Colon (tissue), 2 donors: Measurements from ENCODE around the gene ARPC1B.
"Not testable (repeated sequence)": the region's sequence is repeated elsewhere in the genome, so short reads cannot be mapped to it uniquely, and the experiment has no call there.

ENCODE experiments used
- FAIRE-seq: peaks from 2 replicates; lab custom pipeline; 2012; peaks lifted over from hg19 to GRCh38; lab: Jason Lieb, UNC
- donor health status: control.
- donor health status: control.

The ARPC1B gene

DNA sequence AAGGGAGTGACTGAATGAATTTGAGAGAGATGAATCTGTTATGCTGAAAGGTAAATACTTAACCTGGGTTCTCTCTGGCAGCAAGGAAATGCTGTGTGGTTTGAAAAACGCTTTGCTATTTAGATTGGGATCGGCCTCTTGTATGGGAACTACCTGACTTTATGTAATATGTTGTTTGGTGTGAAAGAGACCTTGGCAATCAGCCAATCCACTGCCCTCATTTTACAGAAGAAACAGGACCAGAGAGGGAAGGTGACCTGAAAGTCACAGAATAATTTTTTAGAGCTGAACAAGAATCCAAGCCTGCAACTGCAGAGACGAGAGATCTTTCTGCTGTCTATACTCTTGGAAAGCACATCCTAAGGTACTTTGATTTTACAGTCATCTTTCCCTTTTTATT is 35.3 kb downstream of the ARPC1B start:
- no peak for FAIRE-seq

DNA sequence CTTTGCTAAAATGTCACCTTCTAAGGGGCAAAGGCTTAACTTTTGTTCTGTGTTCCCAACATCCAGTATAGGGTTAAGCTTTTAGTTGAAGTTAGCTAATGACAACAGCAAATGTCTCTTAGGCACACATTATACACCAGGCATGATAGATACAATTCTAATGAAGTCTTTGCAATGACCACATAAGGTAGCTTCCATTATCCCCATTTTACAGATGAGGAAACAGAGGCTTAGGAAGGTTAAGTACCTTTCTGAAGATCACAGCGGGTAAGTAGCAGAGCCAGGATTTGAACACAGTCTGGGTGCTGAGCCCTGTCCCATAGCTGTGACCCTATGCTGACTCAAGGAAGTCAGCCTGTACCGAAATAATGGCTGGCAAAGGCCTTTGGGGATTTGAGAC is 36.1 kb downstream of the ARPC1B start:
- FAIRE-seq, result no peak

DNA sequence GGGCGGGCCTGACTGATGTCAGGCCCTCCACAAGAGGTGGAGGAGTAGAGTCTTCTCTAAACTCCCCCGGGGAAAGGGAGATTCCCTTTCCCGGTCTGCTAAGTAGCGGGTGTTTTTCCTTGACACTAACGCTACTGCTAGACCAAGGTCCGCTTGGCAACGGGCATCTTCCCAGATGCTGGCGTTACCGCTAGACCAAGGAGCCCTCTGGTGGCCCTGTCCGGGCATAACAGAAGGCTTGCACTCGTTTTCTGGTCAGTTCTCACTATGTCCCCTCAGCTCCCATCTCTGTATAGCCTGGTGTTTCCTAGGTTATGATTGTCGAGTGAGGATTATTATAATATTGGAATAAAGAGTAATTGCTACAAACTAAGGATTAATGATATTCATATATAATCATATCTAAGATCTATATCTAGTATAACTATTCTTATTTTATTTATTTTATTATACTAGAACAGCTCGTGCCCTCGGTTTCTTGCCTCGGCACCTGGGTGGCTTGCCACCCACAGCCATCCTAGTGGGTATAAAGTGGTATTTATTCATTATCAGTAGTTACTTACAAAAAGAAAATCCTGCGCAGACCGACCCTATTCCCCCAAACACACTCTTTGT is 41.1 kb downstream of the ARPC1B start:
- not testable (repeated sequence) for FAIRE-seq

DNA sequence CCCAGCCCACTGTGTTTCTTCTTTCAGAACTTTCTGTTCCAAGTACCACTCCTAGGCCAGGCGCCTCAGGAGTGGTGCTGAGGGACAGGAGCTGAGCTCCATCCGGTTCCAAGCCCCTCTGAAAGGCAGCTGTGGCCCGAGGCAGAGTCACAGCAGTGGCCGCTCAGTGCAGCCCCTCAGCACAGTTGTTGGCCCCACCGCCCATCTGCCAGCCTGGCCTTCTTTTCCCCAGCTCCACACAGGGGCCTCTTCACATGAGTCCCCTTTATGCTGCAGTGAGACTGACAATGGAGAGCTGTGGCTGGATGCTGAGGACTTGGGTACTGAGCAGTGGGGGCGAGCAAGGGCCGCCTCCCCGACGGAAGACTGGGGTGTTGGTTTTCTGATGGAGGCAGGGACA is 43.7 kb downstream of the ARPC1B start:
- no peak for FAIRE-seq

DNA sequence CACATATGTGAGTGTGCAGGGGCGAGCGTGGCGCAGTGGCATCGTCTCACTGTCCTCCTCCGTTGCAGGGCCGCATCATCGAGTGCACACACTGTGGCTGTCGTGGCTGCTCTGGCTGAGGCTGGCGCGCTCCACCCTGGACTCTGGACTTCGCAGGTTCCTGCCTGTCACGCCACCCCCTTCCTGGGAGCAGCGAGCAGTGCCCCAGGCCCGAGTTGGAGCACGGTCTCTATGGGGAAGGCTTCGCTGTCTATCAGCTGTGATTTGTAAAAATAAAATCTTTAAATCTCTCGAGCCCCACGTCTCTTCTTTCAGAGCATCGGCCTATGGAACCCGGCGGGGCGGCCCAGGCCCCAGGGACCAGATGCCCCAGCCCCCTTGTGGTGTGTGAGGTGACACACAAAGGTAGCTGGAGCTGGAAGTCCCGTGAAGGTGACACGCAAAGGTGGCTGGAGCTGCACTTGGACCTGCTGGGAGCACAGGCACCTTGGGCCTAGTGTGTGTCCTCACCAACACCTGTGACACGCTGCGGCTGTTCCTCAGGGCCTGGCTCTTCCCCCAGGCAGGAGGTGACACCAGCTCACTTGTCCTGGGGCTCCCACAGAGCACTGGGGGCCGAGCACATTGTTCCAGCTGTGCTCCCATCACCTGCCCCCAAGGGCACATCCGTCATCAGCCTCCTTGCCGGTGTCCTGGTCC is 44.9 kb downstream of the ARPC1B start:
- no peak for FAIRE-seq

DNA sequence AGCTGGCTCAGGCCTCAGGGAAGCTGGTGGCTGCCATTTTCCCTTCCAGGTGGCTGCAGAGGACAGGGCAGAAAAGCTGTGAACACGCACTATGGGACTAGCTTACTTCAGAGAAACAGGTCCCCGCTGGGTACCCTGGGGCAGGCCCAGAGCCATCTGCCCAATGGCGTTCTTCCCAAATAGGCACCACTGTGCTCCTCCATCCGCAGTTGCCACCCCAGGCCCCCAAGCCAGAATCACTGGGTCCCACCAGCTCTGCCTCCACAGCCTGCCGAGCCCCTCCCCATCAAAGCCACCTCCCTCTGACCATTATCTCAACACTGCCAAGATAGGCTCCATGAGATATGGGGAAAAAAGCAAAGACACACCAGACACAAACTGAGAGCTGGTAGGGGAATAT is 45.7 kb downstream of the ARPC1B start:
- FAIRE-seq, result no peak

DNA sequence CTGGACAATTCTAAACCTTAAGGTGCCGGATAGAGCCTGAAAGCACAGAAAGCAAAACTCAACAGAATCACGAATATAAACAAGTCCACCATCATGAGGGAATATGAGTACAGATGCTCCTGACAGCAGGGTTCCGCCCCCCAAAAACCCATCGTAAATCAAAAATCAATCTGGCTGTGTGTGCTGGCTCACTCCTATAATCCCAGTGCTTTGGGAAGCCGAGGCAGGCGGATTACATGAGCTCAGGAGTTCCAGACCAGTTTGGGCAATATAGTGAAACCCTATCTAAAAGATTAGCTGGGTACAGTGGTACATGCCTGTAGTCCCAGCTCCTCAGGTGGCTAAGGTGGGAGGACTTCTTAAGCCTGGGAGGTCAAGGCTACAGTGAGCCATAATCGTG is 46.5 kb downstream of the ARPC1B start:
- FAIRE-seq, result no peak

DNA sequence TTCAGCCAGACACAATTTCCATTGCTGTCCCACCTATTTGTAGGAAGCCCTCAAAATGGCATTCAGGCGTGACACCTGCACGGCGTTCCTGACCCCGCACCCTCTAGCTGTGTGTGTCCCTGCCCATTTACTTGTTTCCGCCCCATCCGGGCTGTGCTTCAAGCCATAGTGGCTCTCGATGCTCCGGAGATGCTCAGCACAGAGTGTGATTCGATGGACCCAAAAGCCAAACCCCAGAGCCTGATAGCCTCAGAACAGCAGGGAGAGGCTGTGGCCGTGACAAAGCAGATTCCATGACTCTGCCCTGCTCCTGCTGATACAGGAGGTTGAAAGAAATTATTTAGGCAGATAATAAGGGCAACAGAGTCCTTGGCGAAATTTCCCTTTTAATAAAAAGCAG is 47.7 kb downstream of the ARPC1B start:
- no peak for FAIRE-seq

DNA sequence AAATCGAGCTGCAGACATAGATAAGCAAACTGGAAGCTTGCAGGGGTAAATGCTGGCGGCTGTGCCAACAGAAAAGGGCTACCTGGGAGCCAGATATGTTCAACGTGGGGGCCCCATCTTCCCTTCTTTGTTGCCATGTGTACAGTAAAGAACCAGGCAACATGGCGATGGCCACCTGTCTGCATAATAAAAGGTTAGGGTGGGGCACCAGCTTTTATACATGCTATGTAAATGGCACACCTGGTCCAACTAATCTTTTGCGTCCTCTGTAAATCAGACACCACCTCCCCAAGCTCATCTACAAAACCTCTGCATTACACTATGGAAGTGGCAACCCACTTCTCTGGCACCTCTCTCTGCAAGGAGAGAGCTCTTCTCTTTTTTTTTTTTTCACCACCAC is 48.1 kb downstream of the ARPC1B start:
- no peak for FAIRE-seq

DNA sequence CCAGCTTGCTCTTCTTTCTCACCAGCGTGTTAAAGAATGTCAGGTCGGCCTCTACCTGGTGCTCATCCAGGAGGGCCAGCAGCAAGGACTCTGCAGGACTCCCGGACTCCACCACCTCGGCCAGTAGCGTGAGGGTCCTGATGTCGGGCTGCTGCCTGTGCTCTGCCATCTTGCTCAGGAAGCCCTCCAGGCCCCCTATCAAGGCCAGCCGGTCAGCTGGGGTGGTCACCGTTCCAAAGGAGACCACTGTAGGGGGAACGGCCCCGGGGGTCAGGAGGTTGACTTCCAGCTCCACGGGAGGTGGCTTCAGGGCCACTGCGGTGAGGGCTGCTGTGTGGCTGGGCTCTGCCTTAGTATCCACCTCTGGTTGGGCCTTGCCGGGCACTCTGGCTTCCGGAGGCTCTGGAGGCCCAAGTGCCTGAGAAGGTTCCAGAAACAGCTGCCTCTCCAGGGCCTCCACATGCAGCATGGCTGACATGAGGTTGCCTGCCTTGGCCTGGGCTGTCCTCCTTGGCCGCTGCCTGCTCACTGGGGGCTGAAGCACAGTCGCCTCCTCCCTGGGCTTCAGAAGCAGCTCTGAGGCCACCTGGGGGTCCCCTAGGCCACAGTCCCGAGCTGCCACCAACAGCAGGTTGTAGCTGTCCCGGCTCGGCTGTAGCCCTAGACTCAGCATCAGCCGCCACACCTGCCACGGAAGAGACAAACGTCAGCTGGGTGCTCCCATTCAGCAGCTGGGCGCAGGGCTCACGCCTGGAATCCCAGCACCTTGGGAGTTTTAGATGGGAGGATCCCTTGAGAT is 50.6 kb downstream of the ARPC1B start:
- FAIRE-seq, result no peak

DNA sequence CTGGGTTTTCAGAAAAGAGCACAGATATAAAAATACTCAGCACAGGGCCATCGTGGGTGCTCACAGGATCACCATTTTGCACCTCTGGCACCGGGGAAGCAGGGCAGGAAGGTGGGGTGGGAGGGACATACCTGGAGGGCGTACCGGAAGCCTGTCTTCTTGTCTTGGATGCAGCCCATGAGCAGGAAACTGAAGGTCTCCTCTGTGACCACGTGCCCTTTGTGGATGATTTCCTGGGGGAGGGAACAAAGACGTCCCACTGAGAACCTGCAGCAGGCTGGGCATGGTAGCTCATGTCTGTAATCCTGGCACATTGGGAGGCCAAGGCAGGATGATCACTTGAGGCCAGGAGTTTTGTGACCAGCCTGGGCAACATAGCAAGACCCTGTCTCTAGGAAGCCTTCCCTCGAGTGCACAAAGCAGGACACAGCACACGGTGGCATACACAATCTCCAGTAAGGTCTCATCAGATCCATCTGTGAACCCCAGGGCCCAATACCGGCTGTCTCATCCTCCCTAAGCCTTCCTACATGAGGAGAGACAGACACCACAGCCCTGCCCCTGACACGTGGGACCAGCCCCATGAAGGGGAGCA is 54.5 kb downstream of the ARPC1B start:
- no peak for FAIRE-seq

DNA sequence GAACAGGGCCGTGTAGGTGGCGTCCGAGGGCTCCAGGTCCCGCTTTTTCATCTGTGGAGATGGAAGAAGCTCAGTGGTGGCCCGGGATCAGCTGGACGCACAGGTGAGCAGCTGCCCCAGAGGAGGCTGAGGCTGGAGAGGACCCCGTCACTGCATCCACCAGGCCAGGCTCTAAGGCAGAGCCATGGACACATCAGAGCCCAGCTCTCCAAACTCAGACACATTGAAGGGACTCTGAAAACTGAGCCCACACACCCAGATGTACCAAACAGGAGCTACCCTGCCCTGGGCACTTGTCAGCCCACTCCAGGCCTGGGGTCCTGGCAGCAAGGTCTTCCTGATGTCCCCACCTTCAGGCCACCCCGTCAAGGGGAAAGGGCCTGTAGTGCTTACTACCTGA is 55.2 kb downstream of the ARPC1B start:
- no peak for FAIRE-seq

DNA sequence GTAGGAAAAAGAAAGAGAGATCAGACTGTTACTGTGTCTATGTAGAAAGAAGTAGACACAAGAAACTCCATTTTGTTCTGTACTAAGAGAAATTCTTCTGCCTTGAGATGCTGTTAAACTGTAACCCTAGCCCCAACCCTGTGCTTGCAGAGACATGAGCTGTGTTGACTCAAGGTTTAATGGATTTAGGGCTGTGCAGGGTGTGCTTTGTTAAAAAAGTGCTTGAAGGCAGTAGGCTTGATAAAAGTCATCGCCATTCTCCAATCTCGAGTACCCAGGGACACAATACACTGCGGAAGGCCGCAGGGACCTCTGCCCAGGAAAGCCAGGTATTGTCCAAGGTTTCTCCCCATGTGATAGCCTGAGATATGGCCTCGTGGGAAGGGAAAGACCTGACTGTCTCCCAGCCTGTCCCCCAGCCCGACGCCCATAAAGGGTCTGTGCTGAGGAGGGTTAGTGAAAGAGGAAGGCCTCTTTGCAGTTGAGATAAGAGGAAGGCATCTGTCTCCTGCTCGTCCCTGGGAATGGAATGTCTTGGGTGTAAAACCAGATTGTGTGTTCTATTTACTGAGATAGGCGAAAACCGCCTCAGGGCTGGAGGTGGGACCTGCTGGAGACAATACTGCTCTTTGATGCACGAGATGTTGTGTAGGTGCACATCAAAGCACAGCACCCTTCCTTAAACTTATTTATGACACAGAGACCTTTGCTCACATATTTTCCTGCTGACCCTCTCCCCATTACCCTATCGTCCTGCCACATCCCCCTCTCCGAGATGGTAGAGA is 57.4 kb downstream of the ARPC1B start:
- FAIRE-seq, result not testable (repeated sequence)

DNA sequence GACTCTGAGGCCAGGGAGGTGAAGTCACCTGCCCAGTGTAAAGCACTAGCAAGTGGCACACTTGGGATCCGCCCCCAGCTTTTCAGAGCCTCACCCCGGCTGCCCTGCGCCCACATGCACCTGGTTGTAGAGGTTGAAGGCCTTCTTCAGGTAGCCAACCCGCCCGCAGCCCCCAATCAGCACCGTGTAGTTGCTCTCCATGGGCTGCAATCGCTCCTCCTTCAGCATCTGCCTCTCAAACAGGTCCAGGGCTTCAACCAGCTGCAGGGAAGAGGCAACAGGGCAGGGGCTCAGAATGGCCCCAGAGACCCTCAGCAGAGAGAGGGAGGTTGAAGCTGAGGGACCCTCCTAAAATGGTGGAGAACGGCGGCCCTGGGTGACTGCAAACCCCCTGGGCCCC is 58.6 kb downstream of the ARPC1B start:
- FAIRE-seq, result no peak

DNA sequence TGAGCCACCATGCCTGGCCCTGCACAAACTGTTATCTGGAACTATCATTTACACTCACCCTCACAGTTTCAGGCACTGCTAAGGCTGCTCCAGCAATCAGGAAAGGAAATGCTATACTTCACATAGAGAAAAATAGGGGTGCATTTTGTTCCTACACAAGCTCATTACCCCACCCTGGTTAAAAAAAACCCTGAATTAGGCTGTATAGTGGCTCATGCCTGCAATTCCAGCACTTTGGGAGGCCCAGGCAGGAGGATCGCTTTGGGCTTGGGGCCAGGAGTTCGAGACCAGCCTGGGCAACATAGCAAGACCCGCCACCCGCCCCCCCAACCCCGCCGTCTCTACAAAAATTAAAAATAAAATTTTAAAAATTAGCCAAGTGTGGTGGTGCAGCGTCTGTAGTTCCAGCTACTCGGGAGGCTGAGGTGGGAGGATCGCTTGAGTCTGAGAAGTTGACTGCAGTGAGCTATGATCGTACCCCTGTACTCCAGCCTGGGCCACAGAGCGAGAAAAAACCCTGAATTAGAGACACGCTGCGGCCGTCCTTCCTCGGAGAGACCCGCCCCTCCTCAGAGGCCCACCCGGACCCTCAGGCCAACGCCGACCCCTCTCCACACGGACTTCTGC is 63.5 kb downstream of the ARPC1B start:
- FAIRE-seq, result no peak

DNA sequence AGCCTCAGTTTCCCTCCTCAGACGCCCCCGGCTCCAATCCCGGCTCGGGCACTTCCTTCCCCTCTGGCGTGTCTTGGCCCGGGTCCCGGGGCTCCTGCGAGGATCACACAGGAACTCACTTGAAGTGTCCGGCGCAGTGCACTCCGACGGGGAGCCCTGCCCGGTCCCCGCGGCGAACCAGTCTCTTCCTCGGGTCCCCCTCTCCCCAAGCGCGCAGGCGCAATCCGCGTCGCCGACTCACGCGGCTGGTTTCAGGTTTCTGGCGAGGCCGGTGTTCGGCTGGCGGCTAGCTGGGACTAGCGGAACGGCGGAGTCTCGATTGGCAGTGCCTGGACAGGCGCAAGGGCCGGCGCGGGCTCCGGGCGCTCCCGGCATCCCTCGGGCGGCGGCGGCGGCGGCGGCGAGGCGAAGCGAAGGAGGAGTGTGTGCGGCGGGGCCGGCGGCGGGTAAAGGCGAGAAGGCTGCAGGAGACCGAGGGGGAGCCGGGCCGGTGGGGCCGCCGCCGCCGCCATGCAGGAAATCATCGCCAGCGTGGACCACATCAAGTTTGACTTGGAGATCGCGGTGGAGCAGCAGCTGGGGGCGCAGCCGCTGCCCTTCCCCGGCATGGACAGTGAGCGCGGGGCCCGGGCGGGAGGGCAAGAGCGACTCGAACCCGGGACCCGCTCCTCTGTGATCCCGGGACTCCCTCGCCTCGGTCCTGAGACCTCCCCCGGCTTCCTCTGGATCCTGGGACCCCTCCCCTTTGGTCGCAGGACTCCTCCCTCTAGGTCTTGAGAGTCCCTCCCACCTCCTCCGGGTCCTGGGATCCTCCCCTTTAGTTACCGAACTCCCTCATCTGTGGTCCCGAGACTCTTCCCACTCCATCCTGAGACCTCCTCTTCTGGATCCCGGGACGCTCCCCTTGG is 64.3 kb downstream of the ARPC1B start, which contains the start of the genes CPSF4 and PTCD1:
Gene CPSF4, plus strand, starts transcription at position 371 of the 908 bp plus-strand sequence. Its CDS starts 140 bp downstream, at position 511.
Gene PTCD1, minus strand, starts transcription at position 226 of the 908 bp plus-strand sequence. CDS start 3,556 bp downstream, outside the sequence.
- FAIRE-seq, result no peak

DNA sequence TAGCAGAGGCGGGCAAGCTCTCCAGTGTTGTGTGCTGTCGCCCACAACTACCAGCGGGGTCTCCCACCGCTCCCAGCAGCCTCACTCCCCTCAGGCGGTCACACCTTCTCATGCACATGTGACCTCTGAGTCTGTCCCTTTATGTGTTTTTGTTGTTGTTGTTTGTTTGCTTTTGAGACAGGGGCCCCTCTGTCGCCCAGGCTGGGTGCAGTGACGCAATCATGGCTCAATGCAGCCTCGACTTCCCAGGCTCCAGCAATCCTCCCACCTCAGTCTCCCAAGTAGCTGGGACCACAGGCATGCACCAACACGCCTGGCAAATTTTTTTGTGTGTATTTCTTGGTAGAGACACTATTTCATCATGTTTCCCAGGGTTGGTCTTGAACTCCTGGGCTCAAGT is 65.7 kb downstream of the ARPC1B start:
- FAIRE-seq, result no peak
